ENCODE results near the gene SSR1.
"Not testable (repeated sequence)": the region's sequence is repeated elsewhere in the genome, so short reads cannot be mapped to it uniquely, and the experiment has no call there.

DNA sequence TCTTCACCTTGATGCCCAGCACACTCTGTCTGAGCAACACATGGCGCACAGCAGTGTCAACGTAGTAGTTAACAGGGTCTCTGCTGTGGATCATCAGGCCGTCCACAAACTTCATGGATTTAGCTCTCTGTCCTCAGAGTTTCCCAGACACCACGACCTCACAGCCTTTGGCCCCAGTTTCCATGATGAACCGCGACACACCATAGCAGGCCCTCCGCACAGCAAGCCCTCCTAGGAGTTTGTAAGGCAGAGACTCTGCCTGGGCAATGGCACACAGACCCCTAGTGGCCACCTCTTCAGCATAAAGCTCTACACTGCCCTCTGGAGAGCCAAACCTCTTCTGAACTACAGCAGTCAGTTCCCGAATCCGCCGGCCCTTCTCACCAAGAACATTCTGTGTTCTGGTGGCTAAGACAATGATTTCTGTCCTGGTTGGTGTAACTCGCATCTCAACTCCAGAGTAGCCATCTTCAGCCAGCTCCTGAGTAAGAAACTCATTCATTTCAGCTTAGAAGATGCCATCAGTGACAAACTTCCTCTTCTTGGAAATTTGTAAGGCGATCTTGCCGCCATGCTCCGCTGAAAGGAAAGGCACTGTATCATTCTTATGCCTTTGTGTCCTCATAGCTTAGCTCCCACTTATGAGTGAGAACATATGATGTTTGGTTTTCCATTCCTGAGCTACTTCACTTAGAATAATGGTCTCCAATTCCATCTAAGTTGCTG lies 26.2 kb upstream of the SSR1 start:
- TF ChIP-seq, protein P1, sequence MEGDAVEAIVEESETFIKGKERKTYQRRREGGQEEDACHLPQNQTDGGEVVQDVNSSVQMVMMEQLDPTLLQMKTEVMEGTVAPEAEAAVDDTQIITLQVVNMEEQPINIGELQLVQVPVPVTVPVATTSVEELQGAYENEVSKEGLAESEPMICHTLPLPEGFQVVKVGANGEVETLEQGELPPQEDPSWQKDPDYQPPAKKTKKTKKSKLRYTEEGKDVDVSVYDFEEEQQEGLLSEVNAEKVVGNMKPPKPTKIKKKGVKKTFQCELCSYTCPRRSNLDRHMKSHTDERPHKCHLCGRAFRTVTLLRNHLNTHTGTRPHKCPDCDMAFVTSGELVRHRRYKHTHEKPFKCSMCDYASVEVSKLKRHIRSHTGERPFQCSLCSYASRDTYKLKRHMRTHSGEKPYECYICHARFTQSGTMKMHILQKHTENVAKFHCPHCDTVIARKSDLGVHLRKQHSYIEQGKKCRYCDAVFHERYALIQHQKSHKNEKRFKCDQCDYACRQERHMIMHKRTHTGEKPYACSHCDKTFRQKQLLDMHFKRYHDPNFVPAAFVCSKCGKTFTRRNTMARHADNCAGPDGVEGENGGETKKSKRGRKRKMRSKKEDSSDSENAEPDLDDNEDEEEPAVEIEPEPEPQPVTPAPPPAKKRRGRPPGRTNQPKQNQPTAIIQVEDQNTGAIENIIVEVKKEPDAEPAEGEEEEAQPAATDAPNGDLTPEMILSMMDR (IDR thresholded peaks at IDR 0.05): peak in 1 of 6 experiments; percentile 23
- TF ChIP-seq POLR2A (IDR thresholded peaks at IDR 0.05): not testable (repeated sequence)

Measured in esophagus squamous epithelium (tissue), 4 donors.